ENCODE data around the gene TMTC2.

Gene TMTC2

DNA sequence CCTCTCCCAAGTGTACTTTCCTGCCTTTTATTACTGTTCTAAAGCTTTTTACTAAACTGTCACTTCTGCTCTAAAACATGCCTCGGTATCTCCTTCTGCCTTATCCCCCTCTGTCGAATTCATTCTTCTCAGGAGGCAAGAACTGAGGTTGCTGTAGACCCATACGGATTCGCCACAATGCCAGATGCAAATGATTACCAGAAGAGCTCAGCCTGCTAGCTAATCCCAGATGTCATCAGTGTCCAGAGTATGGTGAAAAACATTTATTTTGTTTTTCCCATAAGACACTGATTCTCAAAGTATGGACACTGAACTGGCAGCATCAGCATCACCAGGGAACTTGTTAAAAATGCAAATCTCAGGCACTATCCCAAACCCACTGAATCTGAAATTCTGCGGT lies 359.3 kb downstream of the TMTC2 start:
- H3K36me3 Mint-ChIP-seq, result peaks cover 2% of the 10 kb centered on the region
- H3K4me3 Mint-ChIP-seq, result no peak overlapping the region
- H3K4me1 Mint-ChIP-seq (ENCODE audit: low read depth), result no peaks in the 10 kb centered on the region
- H3K27me3 Mint-ChIP-seq, result no peaks in the 10 kb centered on the region
- peaks cover 4% of the 10 kb centered on the region for H3K9me3 Mint-ChIP-seq (ENCODE audit: low read depth)
- H3K27ac Mint-ChIP-seq, result no peak overlapping the region

DNA sequence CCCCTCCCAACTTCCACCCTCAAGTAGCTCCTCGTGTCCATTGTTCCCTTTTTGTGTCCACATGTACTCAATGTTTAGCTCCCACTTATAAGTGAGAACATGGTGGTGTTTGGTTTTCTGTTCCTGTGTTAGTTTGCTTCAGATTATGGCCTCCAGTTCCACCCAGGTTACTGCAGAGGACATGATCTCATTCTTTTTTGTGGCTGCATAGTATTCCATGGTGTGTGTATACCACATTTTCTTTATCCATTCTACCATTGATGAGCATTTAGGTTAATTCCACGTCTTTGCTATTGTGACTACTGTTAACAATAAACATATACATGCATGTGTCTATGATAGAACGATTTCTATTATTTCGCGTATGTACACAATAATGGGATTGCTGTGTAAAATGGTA lies 362.6 kb downstream of the TMTC2 start:
- H3K4me3 Mint-ChIP-seq, result no peak overlapping the region
- H3K27ac Mint-ChIP-seq, result no peak overlapping the region
- H3K4me1 Mint-ChIP-seq (ENCODE audit: low read depth), result no peaks in the 10 kb centered on the region
- H3K27me3 Mint-ChIP-seq, result no peaks in the 10 kb centered on the region
- H3K36me3 Mint-ChIP-seq, result peaks cover 8% of the 10 kb centered on the region
- H3K9me3 Mint-ChIP-seq (ENCODE audit: low read depth), result peaks cover 4% of the 10 kb centered on the region

DNA sequence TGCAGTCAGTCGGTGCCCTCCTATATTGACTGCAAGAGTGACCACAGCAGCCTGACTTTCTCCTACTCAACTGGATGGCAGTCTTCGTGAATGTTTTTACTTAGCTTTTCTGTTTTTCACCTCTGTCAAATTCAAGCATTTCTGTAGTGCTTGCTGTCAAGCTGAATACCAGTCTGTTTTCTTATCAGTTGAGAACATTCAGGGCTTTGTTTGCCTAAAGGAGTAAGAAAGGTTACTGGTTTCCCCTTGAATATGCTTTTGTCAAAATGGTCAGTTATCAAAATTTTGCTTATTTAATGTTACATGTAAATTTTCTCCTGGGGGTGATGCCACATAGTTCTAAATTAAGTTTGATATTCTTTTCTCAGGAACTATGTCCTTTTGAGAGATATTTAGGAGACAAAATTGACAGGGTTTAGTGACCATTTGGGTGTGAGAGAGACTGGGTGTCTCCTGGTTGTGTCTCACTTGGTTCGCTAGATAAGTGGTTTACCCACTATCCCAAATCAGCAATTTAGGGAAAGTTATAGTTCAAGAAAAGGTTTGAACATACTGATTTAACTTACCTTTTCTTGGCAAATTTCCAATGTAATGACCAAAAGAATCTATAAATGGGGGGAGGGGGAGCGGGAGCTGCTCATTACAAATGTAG lies 366.3 kb downstream of the TMTC2 start:
- H3K9me3 Mint-ChIP-seq (ENCODE audit: low read depth), result peaks cover 4% of the 10 kb centered on the region
- no peak overlapping the region for H3K27ac Mint-ChIP-seq
- no peaks in the 10 kb centered on the region for H3K27me3 Mint-ChIP-seq
- H3K4me3 Mint-ChIP-seq, result no peak overlapping the region
- H3K36me3 Mint-ChIP-seq, result peaks cover 8% of the 10 kb centered on the region
- no peaks in the 10 kb centered on the region for H3K4me1 Mint-ChIP-seq (ENCODE audit: low read depth)

DNA sequence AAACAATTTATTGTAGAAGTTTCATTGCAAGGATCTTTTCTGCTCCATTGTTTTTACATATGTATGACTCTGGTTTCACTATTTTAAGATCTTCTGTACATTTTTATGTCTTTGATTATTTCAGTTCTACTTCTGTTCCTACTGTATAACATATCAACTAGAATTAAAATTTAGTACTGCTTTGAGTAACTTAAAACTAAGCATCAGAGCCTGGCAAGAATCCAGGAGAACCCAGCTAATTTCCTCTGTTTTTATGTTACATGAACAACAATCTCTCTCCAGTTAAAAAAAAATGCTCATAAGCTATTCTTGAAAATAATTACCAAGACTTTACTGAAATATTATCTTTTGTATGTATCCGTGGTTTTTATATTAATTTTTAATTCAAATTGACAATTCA lies 370.7 kb downstream of the TMTC2 start:
- no peak overlapping the region for H3K4me3 Mint-ChIP-seq
- H3K27ac Mint-ChIP-seq, result no peak overlapping the region
- H3K27me3 Mint-ChIP-seq, result no peaks in the 10 kb centered on the region
- peaks cover 6% of the 10 kb centered on the region for H3K36me3 Mint-ChIP-seq
- H3K9me3 Mint-ChIP-seq (ENCODE audit: low read depth), result no peaks in the 10 kb centered on the region
- H3K4me1 Mint-ChIP-seq (ENCODE audit: low read depth), result no peaks in the 10 kb centered on the region

DNA sequence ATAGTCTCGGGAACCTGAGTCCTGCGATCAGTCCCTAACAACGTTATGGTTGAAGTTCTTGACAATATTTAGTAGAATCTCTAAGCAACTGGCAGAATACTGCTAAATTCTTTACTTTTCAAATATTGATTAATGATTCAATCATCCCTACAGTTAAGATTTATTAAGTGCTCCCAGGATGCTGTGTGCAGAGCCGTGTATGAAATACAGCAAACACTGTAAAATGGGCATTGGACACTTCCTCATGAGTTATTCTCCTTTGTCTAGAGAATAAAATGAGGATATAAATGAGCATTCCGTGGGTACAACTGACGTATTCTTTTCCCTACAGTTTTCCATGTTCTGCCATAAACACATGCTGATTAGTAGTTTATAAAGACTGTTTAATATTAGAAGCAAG lies 372.4 kb downstream of the TMTC2 start:
- no peaks in the 10 kb centered on the region for H3K36me3 Mint-ChIP-seq
- H3K4me1 Mint-ChIP-seq (ENCODE audit: low read depth), result no peaks in the 10 kb centered on the region
- no peaks in the 10 kb centered on the region for H3K27me3 Mint-ChIP-seq
- H3K4me3 Mint-ChIP-seq, result no peak overlapping the region
- H3K27ac Mint-ChIP-seq, result no peak overlapping the region
- H3K9me3 Mint-ChIP-seq (ENCODE audit: low read depth), result no peaks in the 10 kb centered on the region

DNA sequence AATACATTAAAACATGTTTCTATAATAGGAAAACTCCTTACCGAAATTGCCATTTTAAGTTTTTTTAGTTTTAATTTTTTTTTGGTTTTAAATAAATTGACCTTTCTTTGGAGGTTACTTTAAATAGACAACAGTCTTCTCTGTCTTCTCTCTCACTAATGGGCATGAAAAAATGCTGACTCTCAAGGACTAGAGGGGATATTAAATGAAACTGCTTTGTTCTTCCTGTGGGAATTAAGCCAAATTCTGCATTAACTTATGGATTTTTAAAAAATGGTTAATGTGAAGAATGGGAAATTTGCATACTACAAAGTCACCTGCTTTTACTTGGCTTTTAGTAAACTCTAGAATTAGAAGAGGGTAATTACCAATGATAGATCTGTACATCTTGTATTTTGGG lies 378.9 kb downstream of the TMTC2 start:
- Mint-ChIP-seq H3K4me3 (no peak overlapping the region), H3K27me3 (no peaks in the 10 kb centered on the region), H3K36me3 (no peaks in the 10 kb centered on the region), H3K9me3 (ENCODE audit: low read depth) (no peaks in the 10 kb centered on the region), H3K4me1 (ENCODE audit: low read depth) (no peaks in the 10 kb centered on the region), H3K27ac (no peak overlapping the region)

DNA sequence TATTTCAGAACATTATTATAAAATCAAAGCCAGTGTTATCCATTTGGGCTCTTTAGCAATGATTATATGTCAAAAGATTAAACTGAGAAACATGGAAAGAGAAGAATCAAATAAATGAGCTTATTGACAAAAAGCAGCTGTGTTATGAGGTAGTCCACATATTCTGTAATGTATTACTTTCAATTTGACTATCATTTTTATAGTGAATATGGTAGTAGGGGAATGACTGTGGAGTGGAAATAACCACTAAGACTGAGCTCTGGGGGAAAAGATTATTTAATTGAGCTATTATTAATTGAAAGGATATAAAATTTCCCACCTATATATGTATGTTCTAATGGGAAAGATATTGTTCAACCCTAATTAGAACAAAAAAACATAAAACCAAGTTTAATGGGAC lies 381.3 kb downstream of the TMTC2 start:
- H3K4me3 Mint-ChIP-seq, result no peak overlapping the region
- no peaks in the 10 kb centered on the region for H3K9me3 Mint-ChIP-seq (ENCODE audit: low read depth)

DNA sequence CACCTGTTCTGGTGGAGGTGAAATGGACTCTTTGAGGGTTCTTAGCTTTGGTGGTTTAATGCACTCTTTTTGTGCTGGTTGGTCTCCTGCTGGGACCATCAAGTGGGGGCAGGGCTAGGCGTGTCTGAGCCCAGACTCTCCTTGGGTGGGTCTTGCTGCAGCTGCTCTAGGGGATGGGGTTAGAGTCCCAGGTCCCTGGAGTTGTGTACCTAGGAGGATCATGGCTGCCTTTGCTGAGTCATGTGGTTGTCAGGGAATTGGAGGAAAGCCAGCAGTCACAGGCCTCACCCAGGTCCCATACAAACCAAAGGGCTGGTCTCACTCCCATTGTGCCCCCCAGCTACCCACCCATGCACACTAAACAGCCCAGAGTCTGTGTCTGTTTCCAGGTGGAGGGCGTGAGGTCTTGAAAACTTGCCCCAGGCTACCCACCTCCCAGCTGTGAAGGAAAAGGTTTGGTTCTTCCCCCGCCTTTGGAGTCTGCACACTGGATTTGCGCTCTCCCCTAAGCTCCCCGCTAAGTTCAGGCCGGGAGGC lies 387.7 kb downstream of the TMTC2 start:
- Mint-ChIP-seq H3K9me3 (ENCODE audit: low read depth) (no peaks in the 10 kb centered on the region), H3K27me3 (no peaks in the 10 kb centered on the region), H3K27ac (no peak overlapping the region), H3K4me3 (no peak overlapping the region), H3K4me1 (ENCODE audit: low read depth) (no peaks in the 10 kb centered on the region), H3K36me3 (peaks cover 3% of the 10 kb centered on the region)

More for the DNA sequence above, 381.3 kb downstream of the TMTC2 start:
- H3K27me3 Mint-ChIP-seq, result no peaks in the 10 kb centered on the region
- H3K36me3 Mint-ChIP-seq, result no peaks in the 10 kb centered on the region
- H3K4me1 Mint-ChIP-seq (ENCODE audit: low read depth), result no peaks in the 10 kb centered on the region
- no peak overlapping the region for H3K27ac Mint-ChIP-seq

DNA sequence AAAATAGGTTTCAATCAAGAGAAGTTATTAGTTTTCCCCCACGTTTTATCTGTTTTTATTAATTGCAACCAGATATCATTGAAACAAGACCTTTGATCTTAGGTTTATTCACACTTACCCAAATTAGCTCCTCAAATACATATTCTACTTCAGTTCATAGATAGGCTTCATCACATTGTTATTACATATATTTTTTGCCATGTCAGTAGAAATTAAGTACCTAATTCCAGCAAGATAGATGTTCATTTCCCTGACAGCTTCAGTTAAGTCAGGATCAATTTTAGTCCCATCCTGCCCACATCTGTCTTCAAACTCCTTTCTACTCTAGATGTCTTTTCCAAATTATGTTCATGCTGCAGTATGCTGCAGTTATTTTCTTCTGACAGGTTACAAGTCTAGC lies 388.8 kb downstream of the TMTC2 start:
- no peaks in the 10 kb centered on the region for H3K4me1 Mint-ChIP-seq (ENCODE audit: low read depth)
- H3K9me3 Mint-ChIP-seq (ENCODE audit: low read depth), result no peaks in the 10 kb centered on the region
- no peaks in the 10 kb centered on the region for H3K27me3 Mint-ChIP-seq
- no peak overlapping the region for H3K27ac Mint-ChIP-seq
- peaks cover 3% of the 10 kb centered on the region for H3K36me3 Mint-ChIP-seq
- no peak overlapping the region for H3K4me3 Mint-ChIP-seq

DNA sequence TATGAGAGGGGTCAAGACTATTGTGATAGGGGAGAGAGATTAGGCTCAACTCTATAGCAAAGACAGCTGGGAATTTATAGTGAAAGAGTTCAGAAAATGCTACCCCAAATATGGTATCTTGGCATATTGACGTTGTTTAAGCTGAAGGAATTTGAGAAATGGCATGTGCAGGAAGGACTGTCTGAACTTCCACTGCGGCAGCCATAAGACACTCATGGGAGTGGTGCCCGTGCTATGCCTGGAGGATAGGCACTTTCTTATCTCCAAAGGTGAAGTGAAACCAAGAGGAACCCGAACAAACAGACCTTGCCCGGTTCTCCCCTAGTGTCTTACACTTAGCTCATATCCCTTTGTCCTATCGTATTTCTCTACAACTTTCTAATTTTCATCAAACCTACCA lies 390.3 kb downstream of the TMTC2 start:
- H3K4me1 Mint-ChIP-seq (ENCODE audit: low read depth), result no peaks in the 10 kb centered on the region
- no peaks in the 10 kb centered on the region for H3K9me3 Mint-ChIP-seq (ENCODE audit: low read depth)
- no peak overlapping the region for H3K27ac Mint-ChIP-seq
- H3K27me3 Mint-ChIP-seq, result no peaks in the 10 kb centered on the region
- H3K4me3 Mint-ChIP-seq, result no peak overlapping the region
- H3K36me3 Mint-ChIP-seq, result peaks cover 3% of the 10 kb centered on the region

DNA sequence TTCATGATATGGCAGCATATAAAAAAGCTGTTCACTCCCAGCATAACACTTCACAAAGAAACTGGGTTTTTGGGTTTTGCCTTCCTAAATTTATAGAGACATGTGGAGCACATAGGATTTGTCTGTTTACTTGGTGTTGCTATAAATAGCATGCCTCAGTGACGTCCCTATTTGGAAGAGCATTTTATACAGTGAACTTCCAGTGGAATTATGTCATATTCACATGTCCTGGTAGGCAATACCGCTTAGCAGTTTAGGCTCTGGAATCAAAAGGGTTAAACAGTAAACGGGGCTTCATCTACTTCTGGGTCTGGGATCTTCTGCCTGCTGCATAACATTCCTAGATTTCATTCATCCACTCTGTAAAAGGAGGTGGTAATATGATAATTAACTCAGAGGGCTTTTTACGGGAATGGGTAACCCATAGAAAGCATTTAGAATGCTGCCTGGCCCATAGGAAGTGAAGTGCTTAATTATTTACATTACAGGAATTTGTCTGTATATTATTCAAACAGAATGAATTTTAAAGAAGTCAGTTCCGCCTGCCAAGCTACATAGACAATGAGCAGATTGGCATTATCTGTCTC lies 396.1 kb downstream of the TMTC2 start:
- H3K9me3 Mint-ChIP-seq (ENCODE audit: low read depth), result no peaks in the 10 kb centered on the region
- H3K4me3 Mint-ChIP-seq, result no peak overlapping the region
- no peaks in the 10 kb centered on the region for H3K36me3 Mint-ChIP-seq
- no peaks in the 10 kb centered on the region for H3K27me3 Mint-ChIP-seq
- H3K4me1 Mint-ChIP-seq (ENCODE audit: low read depth), result no peaks in the 10 kb centered on the region
- H3K27ac Mint-ChIP-seq, result no peak overlapping the region

DNA sequence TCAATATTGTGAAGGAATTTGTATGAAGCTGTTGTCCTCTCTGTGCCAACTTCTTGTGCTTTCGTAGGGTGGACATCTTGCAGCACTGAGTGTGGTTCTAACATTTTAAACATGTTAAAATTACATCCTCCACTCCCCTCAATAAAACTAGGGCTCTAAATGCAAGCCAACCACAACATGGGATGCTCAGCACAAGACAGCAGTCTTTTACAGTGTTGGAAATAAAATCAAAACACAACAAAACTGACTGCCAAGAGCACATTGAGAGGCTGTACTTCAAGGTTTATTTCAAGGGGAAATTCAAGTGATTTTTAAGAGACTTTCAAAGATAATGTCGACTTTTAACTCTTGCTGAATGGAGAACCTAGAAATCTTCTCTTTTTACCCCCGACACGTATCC lies 396.9 kb downstream of the TMTC2 start:
- H3K4me1 Mint-ChIP-seq (ENCODE audit: low read depth), result no peaks in the 10 kb centered on the region

DNA sequence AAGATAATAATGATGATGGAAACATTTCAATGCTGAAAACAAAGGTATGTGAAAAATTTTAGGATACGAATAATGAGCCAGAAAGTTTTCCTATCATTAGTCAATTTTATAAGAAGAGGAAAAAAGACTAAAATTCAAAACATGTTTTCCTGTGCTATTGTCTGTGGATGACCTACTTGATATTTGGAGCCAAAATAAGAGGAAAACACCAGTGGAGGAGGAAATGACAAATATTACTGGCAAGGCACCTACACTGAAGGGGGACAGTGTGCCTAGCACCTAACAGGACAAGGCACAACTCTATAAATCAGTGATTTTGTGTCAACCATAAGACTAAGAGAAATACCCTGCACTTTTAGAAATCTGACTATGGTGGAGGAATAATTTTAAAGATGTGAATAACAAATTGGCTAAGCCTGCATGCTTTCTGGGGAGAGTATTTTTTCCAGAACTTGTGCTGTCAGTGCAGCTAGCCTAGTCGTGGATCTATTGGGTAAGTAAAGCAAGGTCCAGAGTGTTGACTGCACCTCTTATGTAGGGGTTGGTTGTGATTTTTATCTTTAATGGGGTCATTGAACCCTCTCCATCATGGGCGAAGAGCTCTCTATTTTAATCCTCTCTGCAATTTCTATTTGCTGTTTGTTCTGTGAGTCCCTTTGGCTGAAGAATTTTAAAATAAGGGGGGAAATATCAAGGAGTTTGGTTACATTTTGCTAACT lies 398.0 kb downstream of the TMTC2 start:
- no peaks in the 10 kb centered on the region for H3K36me3 Mint-ChIP-seq
- H3K27me3 Mint-ChIP-seq, result no peaks in the 10 kb centered on the region
- H3K27ac Mint-ChIP-seq, result no peak overlapping the region
- no peak overlapping the region for H3K4me3 Mint-ChIP-seq
- no peaks in the 10 kb centered on the region for H3K4me1 Mint-ChIP-seq (ENCODE audit: low read depth)
- no peaks in the 10 kb centered on the region for H3K9me3 Mint-ChIP-seq (ENCODE audit: low read depth)

More for the DNA sequence above, 396.9 kb downstream of the TMTC2 start:
- Mint-ChIP-seq H3K36me3 (no peaks in the 10 kb centered on the region), H3K9me3 (ENCODE audit: low read depth) (no peaks in the 10 kb centered on the region), H3K27me3 (no peaks in the 10 kb centered on the region), H3K4me3 (no peak overlapping the region), H3K27ac (no peak overlapping the region)

DNA sequence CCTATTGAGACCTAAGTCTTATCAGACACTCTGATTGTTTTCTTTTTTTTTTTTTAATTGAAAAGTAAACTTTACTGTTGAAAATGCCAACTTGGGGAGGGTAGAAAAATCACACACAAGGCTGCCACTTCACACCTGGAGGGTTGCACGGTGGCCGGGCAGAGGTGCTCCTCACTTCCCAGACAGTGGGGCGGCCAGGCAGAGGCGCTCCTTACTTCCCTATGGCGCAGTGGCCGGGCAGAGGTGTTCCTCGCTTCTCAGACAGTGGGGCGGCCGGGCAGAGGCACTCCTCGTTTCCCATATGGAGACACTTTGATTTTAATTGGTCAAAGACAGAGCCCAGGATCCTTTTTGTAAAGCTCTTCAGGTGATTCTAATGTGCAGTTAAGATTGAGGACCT lies 399.3 kb downstream of the TMTC2 start:
- Mint-ChIP-seq H3K9me3 (ENCODE audit: low read depth) (no peaks in the 10 kb centered on the region), H3K27ac (no peak overlapping the region), H3K4me3 (no peak overlapping the region), H3K36me3 (peaks cover 3% of the 10 kb centered on the region), H3K4me1 (ENCODE audit: low read depth) (no peaks in the 10 kb centered on the region), H3K27me3 (no peaks in the 10 kb centered on the region)

DNA sequence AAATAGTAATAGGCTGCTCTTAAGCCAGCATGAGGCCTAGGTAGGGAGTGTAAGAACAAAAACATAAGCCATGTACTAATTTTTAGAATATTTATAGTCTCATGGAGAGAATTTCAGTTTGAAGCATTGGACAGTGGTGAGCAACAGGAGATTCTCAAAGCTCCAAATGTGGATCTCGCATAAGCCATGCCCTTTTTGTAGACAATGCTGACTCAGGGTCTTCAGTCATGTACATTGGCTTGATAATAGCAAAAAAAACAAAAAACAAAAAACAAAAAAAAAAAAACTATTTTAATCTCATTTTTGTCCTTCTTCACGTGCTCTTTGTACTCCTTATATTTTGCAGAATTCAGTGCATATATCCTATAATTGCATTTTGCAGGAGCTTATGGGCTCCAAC lies 402.9 kb downstream of the TMTC2 start:
- Mint-ChIP-seq H3K27me3 (no peaks in the 10 kb centered on the region), H3K27ac (no peak overlapping the region), H3K36me3 (peaks cover 3% of the 10 kb centered on the region), H3K4me3 (no peak overlapping the region), H3K4me1 (ENCODE audit: low read depth) (no peaks in the 10 kb centered on the region), H3K9me3 (ENCODE audit: low read depth) (no peaks in the 10 kb centered on the region)

Measured in activated naive CD8-positive, alpha-beta T cell (primary cell).